GM12873 (cell line): ENCODE results near the gene SPNS1.

Experiments used
- CTCF ChIP-seq: IDR thresholded peaks from 2 replicates; pipeline ENCODE4 v1.5.1; 2012; ENCODE audit warnings: low read depth, mild to moderate bottlenecking, moderate library complexity, low read length, control low read depth; ENCODE audit not compliant: insufficient read depth; ENCODE audit errors: missing control alignments

The SPNS1 gene

GRCh38 chr16:28964496-28964895, 10.1 kb upstream of the SPNS1 start:
- no peak for TF ChIP-seq CTCF

DNA sequence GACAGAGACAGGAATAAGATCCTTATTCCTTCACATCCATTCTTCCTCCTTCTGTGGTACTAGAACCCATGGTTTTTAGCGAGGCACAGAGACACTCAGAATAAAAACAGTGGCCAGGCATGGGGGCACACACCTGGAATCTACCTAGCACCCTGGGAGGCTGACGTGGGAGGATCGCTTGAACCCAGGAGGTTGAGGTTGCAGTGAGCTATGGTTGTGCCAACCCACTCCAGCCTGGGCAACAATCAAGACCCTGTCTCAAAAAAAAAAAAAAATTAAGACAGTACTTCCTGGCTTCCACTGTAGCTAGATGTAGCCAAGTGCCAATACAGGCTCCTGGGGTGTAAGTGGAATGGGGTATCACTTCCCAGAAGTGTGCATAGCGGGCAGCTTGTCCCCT, 7.4 kb upstream of the SPNS1 start:
- no peak for TF ChIP-seq CTCF

DNA sequence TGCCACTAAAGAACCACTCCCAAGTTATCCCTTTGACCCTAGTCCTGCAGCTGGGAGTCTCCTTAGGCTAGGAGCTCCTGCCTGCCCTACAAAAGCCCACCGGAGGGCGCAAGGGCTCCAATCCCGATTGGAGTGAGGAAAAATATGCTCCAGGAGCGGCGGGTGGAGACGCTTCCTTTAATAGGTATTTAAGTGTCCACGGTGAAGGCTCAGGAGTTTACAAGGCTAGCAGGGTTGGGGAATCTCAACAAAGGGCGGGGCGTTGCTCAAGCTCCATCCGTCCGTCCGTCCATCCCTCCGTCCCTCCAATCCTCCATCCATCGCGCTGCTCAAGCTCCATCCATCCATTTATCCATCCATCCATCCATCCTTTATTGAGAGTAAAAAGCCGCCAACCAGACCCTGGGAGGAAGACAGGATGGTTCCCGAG, 556 bp upstream of the SPNS1 start:
- peak; percentile 58 for TF ChIP-seq CTCF

- no peak for TF ChIP-seq CTCF
These were observed 601 bp downstream of the SPNS1 start for GRCh38 chr16:28975158-28975599.

DNA sequence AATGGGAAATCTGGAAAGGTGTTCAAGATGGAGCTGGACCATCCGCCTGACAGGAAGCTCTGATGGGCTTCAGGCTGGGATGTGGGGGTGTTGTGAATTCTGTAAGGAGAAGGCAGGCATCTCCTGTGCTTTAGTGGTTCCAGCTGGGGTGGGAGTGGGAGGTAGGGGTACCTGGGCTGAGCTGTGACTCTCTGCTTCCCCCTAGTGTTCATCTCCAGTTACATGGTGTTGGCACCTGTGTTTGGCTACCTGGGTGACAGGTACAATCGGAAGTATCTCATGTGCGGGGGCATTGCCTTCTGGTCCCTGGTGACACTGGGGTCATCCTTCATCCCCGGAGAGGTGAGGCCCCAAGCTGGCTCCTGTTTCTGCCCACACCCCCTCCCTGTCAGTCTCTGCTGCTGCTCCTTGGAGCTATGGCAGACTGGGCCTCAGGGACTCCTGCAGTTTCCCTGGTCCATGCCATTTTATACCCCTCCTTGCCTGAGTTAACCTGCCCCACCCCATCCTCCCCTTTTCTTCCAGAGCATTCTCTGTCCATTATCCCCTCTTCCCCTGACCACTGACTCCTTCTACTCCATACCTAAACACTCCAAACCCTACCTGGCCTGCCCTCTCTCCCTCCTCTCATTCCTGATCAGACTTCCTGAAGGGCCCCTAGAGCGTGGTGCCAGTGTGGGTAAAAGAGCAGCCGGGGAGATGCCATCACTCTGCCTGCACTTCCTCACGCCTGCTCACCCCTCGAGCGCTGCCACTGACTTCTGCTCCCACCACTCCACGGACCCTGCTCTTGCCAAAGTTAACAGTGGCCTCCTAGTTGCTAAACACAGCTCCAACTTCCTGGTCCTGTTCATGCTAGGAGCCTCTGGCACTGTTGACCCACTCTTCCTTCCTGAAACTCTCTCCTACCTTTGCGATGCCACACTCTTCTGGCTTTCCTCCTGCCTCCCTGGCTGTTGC, 3.4 kb downstream of the SPNS1 start:
- TF ChIP-seq CTCF = peak; percentile 80

- peak; percentile 29 for TF ChIP-seq CTCF
These were observed 5.8 kb downstream of the SPNS1 start for GRCh38 chr16:28980330-28980729.

DNA sequence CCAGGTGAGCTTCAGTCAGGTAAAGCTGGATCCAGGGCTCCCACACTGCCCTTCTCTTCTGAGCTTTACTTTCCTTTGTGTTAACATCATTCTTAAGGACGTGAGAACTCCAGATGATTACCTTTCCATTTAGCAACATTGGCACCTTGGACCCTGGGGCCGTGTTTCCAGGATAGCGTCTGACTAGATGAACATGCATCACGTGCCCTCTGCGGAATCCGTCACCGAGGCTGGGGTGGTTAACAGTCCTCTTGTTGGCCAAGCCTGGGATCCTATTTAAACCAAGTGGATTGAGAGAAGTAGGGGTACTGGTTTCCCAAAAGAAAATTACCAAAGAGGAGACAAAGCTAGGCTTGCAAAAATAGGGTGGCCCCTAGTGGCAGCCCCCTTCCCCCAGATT, 6.4 kb downstream of the SPNS1 start:
- no peak for TF ChIP-seq CTCF
